AG04450 (cell line): ENCODE data around the gene MOGAT2. TPM values are rescaled to one million over a fixed set of nuclear protein-coding genes. Genes with fewer than 3 reads are reported as not detected.
"Not testable (repeated sequence)": the region's sequence is repeated elsewhere in the genome, so short reads cannot be mapped to it uniquely, and the experiment has no call there.

Source experiments
- CTCF ChIA-PET: fragments of 300-600, 350-600 bp; formaldehyde crosslinking; extraction: SDS; loops from one replicate; lab custom pipeline; 2022; ENCODE audit warnings: antibody characterized with exemption, inconsistent platforms; lab: Charles Lee
- POLR2A ChIA-PET: fragments of 350-600 bp; formaldehyde crosslinking; extraction: SDS; loops from one replicate; lab custom pipeline; 2021; ENCODE audit warnings: antibody characterized with exemption, inconsistent platforms; lab: Yijun Ruan, JAX
- DNase-seq: peaks from one replicate; pipeline ENCODE4 v3.0.0-alpha.2; 2011; ENCODE audit warnings: low read depth, low spot score
- H3K27ac ChIP-seq: one replicate; pipeline ENCODE4 v1.5.1; 2012; ENCODE audit warnings: low read depth, low read length, control low read depth
- H3K27me3 ChIP-seq: one replicate; pipeline ENCODE4 v1.6.0; 2012; ENCODE audit warnings: low read length; ENCODE audit not compliant: control insufficient read depth, insufficient read depth
- H3K4me3 ChIP-seq: 2 replicates; pipeline ENCODE4 v1.5.1; 2011; ENCODE audit warnings: mild to moderate bottlenecking, low read depth, low read length, control low read depth
- H3K9me3 ChIP-seq: 2 replicates; pipeline ENCODE4 v1.5.1; 2012; ENCODE audit warnings: low read length; ENCODE audit not compliant: control insufficient read depth, insufficient read depth
- CTCF ChIP-seq: IDR thresholded peaks from 2 replicates; pipeline ENCODE4 v1.5.1; 2011; ENCODE audit warnings: low read depth, low read length, control low read depth, inconsistent platforms
- polyA plus RNA-seq: library from polyadenylated mRNA; depleted of rRNA; stranded (reverse); fragments of >200 nt; gene quantifications from 2 replicates; pipeline ENCODE4 v1.2.3, GENCODE V29; 2011

The MOGAT2 gene
- polyA plus RNA-seq, 1 experiment, result not detected

DNA sequence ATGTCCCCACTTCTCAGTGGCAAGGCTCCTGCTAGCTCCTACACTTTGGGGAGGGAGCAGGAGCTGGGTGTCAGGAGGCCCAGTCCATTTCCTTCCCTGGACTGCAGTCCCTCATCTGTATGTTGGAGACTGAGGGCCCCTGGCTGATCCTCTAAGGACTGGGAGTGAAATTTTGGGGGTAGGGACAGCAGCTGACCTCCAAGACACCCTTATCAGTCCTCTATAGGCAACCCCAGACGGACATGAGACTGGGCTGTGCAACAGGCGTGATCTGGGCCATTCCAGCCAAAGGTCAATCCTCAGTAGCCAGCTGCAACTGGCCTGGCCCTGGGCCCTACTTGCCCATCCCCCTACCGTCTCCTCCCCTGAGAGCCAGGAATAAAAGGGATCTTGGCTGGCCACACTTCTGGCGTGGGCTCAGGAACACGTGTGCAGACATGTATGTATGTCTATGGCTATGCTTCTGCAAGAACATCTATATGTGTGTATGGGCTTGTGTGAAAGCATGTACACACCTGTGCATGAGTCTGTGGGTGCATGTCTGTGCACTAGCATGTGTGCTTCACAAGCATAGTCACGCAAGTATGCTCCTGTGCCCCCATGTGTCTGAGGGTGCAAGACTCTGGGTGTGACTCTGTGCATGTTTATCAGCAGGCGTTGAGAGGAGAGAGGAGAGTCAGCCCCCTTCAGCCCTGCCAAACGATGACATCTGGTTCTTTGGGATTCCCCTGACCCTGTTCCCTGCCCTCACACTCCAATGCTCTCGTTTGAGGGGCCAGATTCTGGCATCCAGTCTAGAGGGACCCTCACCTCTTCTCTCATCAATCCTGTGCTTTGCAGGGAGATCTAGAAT lies 26.3 kb downstream of the MOGAT2 start:
- Histone ChIP-seq H3K27ac (no peak overlapping the region), H3K4me3 (no peak overlapping the region), H3K27me3 (peaks cover 32% of the 10 kb centered on the region), H3K9me3 (no peaks in the 10 kb centered on the region)
- DNase-seq, result no peak
- TF ChIP-seq CTCF, result no peak
- ChIA-PET CTCF (no interaction called here), POLR2A (no interaction called here)

- TF ChIP-seq CTCF, result no peak
- Histone ChIP-seq H3K27ac (no peak overlapping the region), H3K9me3 (no peaks in the 10 kb centered on the region), H3K4me3 (no peak overlapping the region), H3K27me3 (peaks cover 30% of the 10 kb centered on the region)
- ChIA-PET POLR2A (no interaction called here), CTCF (no interaction called here)
- DNase-seq, result no peak
Observed at GRCh38 chr11:75745807-75746206, 28.2 kb downstream of the MOGAT2 start.

DNA sequence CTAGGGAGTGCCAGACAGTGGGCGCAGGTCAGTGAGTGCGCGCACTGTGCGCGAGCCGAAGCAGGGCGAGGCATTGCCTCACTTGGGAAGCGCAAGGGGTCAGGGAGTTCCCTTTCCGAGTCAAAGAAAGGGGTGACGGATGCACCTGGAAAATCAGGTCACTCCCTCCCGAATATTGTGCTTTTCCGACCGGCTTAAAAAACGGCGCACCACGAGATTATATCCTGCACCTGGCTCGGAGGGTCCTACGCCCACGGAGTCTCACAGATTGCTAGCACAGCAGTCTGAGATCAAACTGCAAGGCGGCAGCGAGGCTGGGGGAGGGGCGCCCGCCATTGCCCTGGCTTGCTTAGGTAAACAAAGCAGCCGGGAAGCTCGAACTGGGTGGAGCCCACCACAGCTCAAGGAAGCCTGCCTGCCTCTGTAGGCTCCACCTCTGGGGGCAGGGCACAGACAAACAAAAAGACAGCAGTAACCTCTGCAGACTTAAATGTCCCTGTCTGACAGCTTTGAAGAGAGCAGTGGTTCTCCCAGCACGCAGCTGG lies 31.2 kb downstream of the MOGAT2 start:
- DNase-seq, CTCF ChIA-PET, POLR2A ChIA-PET, H3K9me3 ChIP-seq, H3K27ac ChIP-seq, H3K4me3 ChIP-seq: not testable (repeated sequence)
- peaks cover 22% of the 10 kb centered on the region for H3K27me3 ChIP-seq

GRCh38 chr11:75754933-75755332 lies 37.3 kb downstream of the MOGAT2 start:
- CTCF ChIA-PET, H3K4me3 ChIP-seq, H3K27me3 ChIP-seq, H3K27ac ChIP-seq, DNase-seq, POLR2A ChIA-PET, H3K9me3 ChIP-seq: not testable (repeated sequence)

- POLR2A ChIA-PET, result no interaction called here
Observed at GRCh38 chr11:75757651-75758050, 40.0 kb downstream of the MOGAT2 start.

More at GRCh38 chr11:75757651-75758050, 40.0 kb downstream of the MOGAT2 start:
- H3K9me3 ChIP-seq, result no peaks in the 10 kb centered on the region
- H3K27ac ChIP-seq, result no peak overlapping the region
- CTCF ChIA-PET, result no interaction called here
- H3K27me3 ChIP-seq, result peaks cover 5% of the 10 kb centered on the region
- no peak for TF ChIP-seq CTCF
- DNase-seq, result no peak
- H3K4me3 ChIP-seq, result no peak overlapping the region
